Epithelial cell of esophagus (primary cell): ENCODE results near the gene OSBPL10.
A peak's percentile ranks its signal among the peaks of the same experiment; 100 is the strongest.

Experiments
- DNase-seq: peaks from one replicate; pipeline ENCODE4 v3.0.0; 2010; ENCODE audit warnings: low read depth
- H3K4me3 ChIP-seq: 2 replicates; pipeline ENCODE4 v1.5.1; 2011; ENCODE audit warnings: mild to moderate bottlenecking, low read length, control low read depth
- CTCF ChIP-seq: IDR thresholded peaks from 2 replicates; pipeline ENCODE4 v1.5.1; 2011; ENCODE audit warnings: low read depth, mild to moderate bottlenecking, low read length, control low read depth, inconsistent platforms; ENCODE audit not compliant: insufficient read depth; ENCODE audit errors: missing control alignments

Gene OSBPL10

DNA sequence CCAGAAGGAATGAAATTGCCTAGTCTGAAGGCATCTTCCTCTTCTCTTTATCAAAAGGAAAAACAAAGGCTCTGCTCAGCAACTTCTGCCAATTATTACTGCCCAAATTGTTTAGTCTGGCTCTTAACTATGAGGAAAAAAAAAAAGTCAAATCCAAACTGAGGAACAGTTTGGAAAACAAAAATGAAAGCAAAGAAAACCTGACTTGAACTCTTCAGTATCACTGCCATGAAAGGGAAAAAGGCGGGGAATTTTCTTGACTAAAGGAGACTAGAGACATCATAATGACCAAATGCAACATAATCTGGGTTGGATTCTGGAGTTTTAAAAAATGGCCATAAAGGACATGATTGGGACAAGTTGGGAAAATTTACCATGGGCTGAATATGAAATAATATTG, 292.1 kb downstream of the OSBPL10 start:
- no peak for TF ChIP-seq CTCF
- H3K4me3 ChIP-seq: no peak overlapping the region
- no peak for DNase-seq

DNA sequence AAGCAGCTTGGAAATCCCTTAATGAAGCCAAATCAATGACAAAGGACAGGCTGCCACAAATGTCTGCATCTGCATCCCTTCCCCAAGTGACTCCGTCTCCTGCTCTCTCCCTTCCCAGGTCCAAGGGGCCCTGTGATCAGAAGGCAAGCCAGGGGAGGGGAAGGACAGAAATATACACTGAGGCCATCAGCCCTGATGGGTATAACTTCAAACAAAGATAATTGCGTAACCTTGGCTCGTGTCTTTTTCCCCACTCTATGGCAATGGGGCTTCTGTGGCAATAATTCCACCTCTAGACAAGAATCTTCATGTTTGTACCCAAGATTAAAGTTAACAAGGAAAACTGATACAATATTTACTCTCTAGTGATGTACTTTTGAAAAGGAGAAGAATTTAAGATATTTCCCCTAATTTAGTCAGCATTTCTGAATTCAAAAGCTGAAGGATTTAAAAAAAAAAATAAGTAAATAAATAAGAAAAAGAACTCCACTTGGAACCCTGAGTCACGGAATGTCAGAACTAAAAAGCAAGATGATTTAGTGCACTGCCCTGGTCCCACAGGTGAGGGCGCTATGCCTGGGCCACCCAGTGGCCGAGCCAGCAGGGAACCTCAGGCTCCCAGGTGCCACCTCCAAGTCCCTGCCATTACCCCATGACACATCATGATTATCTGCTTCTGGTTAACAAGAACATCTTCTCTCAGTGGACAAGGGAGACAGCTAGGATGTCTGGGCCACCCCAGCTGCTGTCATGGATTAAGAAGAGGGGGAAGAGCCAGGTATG, 293.9 kb downstream of the OSBPL10 start:
- no peak for TF ChIP-seq CTCF
- no peak for DNase-seq
- no peak overlapping the region for H3K4me3 ChIP-seq

DNA sequence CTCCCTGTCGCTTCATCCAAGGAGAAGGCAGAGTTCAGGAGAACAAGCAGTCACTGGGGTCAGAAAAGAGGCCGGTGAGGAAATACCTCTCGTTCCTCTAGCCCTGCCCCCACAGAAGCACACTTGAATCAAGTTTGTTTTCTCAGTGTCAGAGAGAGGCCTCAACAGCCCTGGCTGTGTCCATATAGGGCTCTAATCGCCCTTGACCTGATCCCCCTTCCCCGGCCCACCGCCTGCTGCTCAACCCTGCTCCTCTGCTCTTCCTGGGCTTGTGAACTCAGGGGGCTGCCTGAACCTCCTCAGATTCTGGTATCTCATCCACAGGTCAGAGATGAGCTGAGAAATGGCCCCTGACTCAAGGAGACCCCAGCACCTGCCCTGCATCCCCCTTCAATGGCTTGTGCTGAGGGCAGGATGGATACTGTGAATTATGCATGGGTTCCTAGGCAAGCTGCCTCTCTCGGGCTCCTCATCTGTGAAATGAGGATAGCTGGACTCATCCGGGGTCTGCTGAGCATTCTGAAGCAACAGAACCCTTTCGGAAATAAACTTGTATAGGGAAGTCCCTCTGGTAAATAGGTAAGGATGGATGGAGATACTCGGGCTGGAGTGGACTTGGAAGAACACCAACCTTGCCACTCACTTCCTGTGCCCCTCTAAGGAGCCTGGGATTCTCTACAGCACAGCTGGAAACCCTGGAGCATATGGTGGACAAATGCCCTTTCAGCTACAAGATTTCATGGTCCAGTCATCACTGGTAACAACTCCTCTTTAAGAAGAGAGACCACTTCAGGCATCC, 300.8 kb downstream of the OSBPL10 start:
- TF ChIP-seq CTCF: no peak
- H3K4me3 ChIP-seq: no peak overlapping the region
- no peak for DNase-seq

DNA sequence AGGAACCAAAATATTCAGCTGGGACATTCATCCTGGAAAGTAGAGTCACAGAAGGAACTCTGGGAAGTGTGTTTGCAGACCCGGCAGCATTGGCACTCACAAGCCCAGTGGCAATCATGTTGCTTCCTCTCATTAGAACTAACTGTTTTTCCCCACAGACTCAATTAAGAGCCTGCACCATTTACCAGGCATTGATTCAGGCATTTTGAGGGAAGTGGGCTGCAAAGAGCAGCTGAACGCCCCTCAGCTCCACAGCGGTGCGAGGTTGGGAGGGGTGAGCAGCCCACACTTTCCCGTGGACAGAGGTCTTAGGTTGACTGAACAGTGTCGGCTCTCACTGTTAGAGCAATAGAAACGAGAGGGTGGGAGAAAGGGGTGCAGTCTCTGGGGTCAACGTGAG, 304.5 kb downstream of the OSBPL10 start:
- no peak for DNase-seq
- no peak for TF ChIP-seq CTCF
- H3K4me3 ChIP-seq: no peak overlapping the region

DNA sequence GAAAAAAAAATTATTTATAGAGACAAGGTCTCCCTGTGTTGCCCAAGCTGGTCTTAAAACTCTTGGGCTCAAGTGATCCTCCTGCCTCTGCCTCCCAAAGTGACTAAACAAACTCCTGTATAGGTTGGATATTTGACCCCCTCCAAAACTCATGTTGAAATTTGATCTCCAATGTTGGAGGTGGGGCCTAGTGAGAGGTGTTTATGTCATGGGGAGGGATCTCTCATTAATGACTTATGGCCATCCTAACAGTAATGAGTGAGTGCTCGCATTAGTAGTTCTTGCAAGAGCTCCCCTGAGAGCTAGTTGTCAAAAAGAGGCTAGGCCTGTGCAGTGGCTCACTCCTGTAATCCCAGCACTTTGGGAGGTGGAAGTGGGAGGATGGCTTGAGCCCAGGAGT, 307.1 kb downstream of the OSBPL10 start:
- TF ChIP-seq CTCF: no peak
- no peak for DNase-seq
- no peak overlapping the region for H3K4me3 ChIP-seq

GRCh38 chr3:31671976-31672375, 309.1 kb downstream of the OSBPL10 start:
- TF ChIP-seq CTCF: no peak
- peak; percentile 16 for DNase-seq
- H3K4me3 ChIP-seq: no peak overlapping the region

DNA sequence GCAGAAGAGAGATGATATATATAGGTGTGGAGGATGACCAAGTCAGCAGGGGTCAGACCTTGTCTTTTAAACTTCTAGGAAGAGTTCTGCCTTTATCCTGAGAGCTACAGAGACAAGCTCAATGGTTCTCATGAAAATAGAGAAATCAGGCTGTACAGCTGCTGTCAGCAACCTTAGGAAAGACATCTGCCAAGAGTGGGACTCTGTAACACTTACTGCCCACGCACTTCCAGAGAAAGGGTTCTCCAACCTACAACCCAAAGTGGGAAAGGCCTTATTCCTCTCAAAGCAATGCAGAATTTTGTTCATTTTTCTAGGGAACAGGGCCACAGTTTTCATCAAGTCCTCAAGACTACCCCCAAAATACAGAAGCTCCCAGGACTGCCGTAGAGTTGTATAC, 309.6 kb downstream of the OSBPL10 start:
- no peak for TF ChIP-seq CTCF
- H3K4me3 ChIP-seq: no peak overlapping the region
- no peak for DNase-seq
